Measurements from ENCODE around the gene ACSL1. TPM values are rescaled to one million over a fixed set of nuclear protein-coding genes. Genes with fewer than 3 reads are reported as not detected.

Gene ACSL1
- total RNA-seq, 1 experiment from 2014 or later, result 20.0 TPM

DNA sequence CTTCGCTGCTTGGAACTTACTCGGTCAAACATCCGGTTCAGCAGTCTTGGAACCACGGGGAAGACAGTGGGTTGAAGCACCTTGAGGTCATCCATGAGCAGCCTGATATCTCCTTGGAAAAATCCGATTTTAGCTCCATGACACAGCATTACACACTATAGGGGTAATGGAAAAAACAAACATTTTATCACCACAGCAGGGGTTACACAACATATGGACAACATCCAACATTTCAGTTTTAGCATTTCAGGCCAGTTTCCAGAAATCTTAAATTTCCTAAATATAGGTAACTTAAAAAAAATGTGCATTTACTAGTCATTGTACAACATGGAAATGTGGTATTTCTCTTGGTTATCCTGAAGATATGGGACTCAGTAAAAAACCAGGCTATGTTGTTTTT, 57.5 kb downstream of the ACSL1 start:
- Histone ChIP-seq H3K9me2 (replicated peaks; ENCODE audit: low read length) (no peaks in the 10 kb centered on the region), H3K9ac (ENCODE audit: low read length) (no peak overlapping the region), H3K27me3 (ENCODE audit: low read length) (no peaks in the 10 kb centered on the region), H3K27ac (ENCODE audit: low read length) (no peak overlapping the region), H2AFZ (ENCODE audit: low read length) (no peak overlapping the region), H3K9me3 (ENCODE audit: low read length) (no peaks in the 10 kb centered on the region), H3K4me3 (ENCODE audit: low read length) (no peak overlapping the region), H3K79me2 (ENCODE audit: low read length) (no peaks in the 10 kb centered on the region), H3K4me1 (ENCODE audit: insufficient read depth, low read length) (no peaks in the 10 kb centered on the region), H3K36me3 (ENCODE audit: low read depth, low read length) (no peaks in the 10 kb centered on the region), H3F3A (ENCODE audit: low read length, unreplicated experiment) (no peaks in the 10 kb centered on the region), H3K4me2 (ENCODE audit: low read length) (no peak overlapping the region), H4K20me1 (ENCODE audit: low read length) (no peaks in the 10 kb centered on the region)
- intact Hi-C loops (cut with micrococcal nuclease), result no loop called here
- CTCF ChIA-PET, result no interaction called here
- POLR2A ChIA-PET (ENCODE audit: unreplicated experiment), result no interaction called here
- ATAC-seq, result no peak
- no peak for DNase-seq
- BruUV-seq (replicated peaks), result no TSS peak
- TF ChIP-seq EZH2phosphoT487 (IDR thresholded peaks at IDR 0.05; ENCODE audit: borderline replicate concordance, low read length) (no peak), EZH2 (IDR thresholded peaks at IDR 0.05; ENCODE audit: low read length, unreplicated experiment) (no peak)
- TF ChIP-seq, protein P1, sequence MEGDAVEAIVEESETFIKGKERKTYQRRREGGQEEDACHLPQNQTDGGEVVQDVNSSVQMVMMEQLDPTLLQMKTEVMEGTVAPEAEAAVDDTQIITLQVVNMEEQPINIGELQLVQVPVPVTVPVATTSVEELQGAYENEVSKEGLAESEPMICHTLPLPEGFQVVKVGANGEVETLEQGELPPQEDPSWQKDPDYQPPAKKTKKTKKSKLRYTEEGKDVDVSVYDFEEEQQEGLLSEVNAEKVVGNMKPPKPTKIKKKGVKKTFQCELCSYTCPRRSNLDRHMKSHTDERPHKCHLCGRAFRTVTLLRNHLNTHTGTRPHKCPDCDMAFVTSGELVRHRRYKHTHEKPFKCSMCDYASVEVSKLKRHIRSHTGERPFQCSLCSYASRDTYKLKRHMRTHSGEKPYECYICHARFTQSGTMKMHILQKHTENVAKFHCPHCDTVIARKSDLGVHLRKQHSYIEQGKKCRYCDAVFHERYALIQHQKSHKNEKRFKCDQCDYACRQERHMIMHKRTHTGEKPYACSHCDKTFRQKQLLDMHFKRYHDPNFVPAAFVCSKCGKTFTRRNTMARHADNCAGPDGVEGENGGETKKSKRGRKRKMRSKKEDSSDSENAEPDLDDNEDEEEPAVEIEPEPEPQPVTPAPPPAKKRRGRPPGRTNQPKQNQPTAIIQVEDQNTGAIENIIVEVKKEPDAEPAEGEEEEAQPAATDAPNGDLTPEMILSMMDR (conservative IDR thresholded peaks at IDR 0.05; ENCODE audit: low read depth, low read length), result no peak

DNA sequence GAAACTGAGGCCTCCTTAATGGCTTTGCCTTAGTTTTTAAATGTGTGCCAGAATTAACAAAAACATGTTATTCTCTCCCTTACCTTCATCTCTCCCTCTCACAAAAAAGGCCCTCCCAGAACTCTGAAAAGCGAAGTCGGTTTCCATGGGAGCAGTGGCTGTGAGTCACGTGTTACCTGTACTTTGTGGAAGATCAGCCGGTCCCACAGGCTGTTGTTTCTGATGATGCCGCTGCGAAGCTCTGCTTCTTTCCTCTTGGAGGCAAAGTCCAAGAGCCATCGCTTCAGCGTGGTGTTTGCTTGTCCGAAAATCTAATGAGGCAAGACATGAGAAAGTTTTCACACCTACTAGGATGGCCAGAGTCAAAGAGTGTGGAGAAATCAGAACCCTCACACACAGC, 59.3 kb downstream of the ACSL1 start:
- no peaks in the 10 kb centered on the region for H3K9me3 ChIP-seq (ENCODE audit: low read length)
- H3K4me1 ChIP-seq (ENCODE audit: insufficient read depth, low read length), result no peaks in the 10 kb centered on the region
- no peaks in the 10 kb centered on the region for H4K20me1 ChIP-seq (ENCODE audit: low read length)
- ChIA-PET POLR2A (ENCODE audit: unreplicated experiment) (no interaction called here), CTCF (no interaction called here)
- H2AFZ ChIP-seq (ENCODE audit: low read length), result no peak overlapping the region
- H3K27me3 ChIP-seq (ENCODE audit: low read length), result no peaks in the 10 kb centered on the region
- no peaks in the 10 kb centered on the region for H3K79me2 ChIP-seq (ENCODE audit: low read length)
- H3K4me2 ChIP-seq (ENCODE audit: low read length), result no peak overlapping the region
- H3K36me3 ChIP-seq (ENCODE audit: low read depth, low read length), result no peaks in the 10 kb centered on the region
- DNase-seq (no peak), ATAC-seq (no peak)
- H3F3A ChIP-seq (ENCODE audit: low read length, unreplicated experiment), result no peaks in the 10 kb centered on the region
- H3K27ac ChIP-seq (ENCODE audit: low read length), result no peak overlapping the region
- no peak for TF ChIP-seq EZH2 (IDR thresholded peaks at IDR 0.05; ENCODE audit: low read length, unreplicated experiment)
- TF ChIP-seq, protein P1 (conservative IDR thresholded peaks at IDR 0.05; ENCODE audit: low read depth, low read length), result no peak
- TF ChIP-seq EZH2phosphoT487 (IDR thresholded peaks at IDR 0.05; ENCODE audit: borderline replicate concordance, low read length), result no peak
- no TSS peak for BruUV-seq (replicated peaks)
- intact Hi-C loops (cut with micrococcal nuclease), result no loop called here
- no peak overlapping the region for H3K4me3 ChIP-seq (ENCODE audit: low read length)
- H3K9me2 ChIP-seq (replicated peaks; ENCODE audit: low read length), result no peaks in the 10 kb centered on the region
- no peak overlapping the region for H3K9ac ChIP-seq (ENCODE audit: low read length)

GRCh38 chr4:184765473-184766340, 60.1 kb downstream of the ACSL1 start:
- no TSS peak for BruUV-seq (replicated peaks)
- TF ChIP-seq EZH2 (IDR thresholded peaks at IDR 0.05; ENCODE audit: low read length, unreplicated experiment) (no peak), EZH2phosphoT487 (IDR thresholded peaks at IDR 0.05; ENCODE audit: borderline replicate concordance, low read length) (no peak)
- TF ChIP-seq, protein P1 (conservative IDR thresholded peaks at IDR 0.05; ENCODE audit: low read depth, low read length), result no peak
- H4K20me1 ChIP-seq (ENCODE audit: low read length), result no peaks in the 10 kb centered on the region

More at GRCh38 chr4:184765473-184766340, 60.1 kb downstream of the ACSL1 start:
- intact Hi-C loops (cut with micrococcal nuclease), result no loop called here
- POLR2A ChIA-PET (ENCODE audit: unreplicated experiment), result no interaction called here
- Histone ChIP-seq H3K27ac (ENCODE audit: low read length) (no peak overlapping the region), H3K9ac (ENCODE audit: low read length) (no peak overlapping the region), H3K79me2 (ENCODE audit: low read length) (no peaks in the 10 kb centered on the region), H3F3A (ENCODE audit: low read length, unreplicated experiment) (no peaks in the 10 kb centered on the region), H3K4me3 (ENCODE audit: low read length) (no peak overlapping the region), H3K4me2 (ENCODE audit: low read length) (no peak overlapping the region), H3K9me2 (replicated peaks; ENCODE audit: low read length) (no peaks in the 10 kb centered on the region), H3K9me3 (ENCODE audit: low read length) (no peaks in the 10 kb centered on the region), H2AFZ (ENCODE audit: low read length) (no peak overlapping the region), H3K27me3 (ENCODE audit: low read length) (no peaks in the 10 kb centered on the region), H3K36me3 (ENCODE audit: low read depth, low read length) (no peaks in the 10 kb centered on the region), H3K4me1 (ENCODE audit: insufficient read depth, low read length) (no peaks in the 10 kb centered on the region)
- CTCF ChIA-PET, result interaction anchor here (0.5 kb wide), 1 partner anchor 268 kb away, joined by 3 read pairs; no protein-coding TSS in a partner anchor
- no peak for ATAC-seq
- DNase-seq, result no peak
